ENCODE measurements around the gene KCNJ10. TPM values are rescaled to one million over a fixed set of nuclear protein-coding genes. Genes with fewer than 3 reads are reported as not detected.

The KCNJ10 gene
- total and polyA plus RNA-seq, 2 of the 13 experiments (the other 11 are each of a cell fraction or from before 2014, with no cell fraction given) = 4.4 to 10.3 TPM

DNA sequence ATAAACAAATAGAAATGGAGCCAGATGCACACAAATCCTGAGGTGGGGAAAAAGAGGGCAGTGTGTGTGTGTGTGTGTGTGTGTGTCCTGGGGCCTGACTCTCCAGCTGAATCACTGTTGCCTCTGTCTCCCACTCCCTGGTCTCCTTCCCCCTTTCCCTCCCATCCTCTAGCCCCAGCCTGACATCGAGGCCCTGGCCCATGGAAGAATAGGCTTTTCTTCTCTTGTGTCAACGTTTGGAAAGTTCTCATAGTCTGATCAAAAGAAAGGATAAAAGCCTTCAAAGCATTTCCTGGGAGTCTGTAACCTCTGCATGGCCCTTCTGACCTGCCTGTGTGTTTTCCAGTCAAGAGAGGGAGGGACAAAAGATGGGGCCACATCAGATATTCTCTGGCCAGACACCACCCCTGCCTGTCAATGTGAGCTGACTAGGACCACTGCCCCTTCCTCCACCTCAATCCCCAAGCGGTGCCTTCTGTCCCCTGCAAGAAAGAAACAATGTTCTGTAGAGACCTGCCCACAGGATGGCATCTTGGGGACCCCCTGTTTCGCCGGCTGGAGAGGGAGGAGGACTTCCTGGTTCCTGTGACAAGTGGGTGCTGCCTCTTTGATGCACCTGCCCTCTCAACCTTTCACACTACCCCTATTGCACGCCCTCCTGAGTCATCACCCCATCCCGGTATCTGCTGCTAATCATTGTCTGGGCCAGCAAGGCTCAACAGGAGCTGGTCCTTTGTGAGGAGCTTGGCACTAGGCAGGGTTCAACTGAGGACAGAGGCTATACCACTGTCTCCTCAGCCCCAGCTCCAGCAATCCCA, 16.2 kb downstream of the KCNJ10 start (continued):
- TF ChIP-seq GABPA (IDR thresholded peaks at IDR 0.05; ENCODE audit: low read depth, low read length) (no peak), GABPA (CRISPR knock-in tag; IDR thresholded peaks at IDR 0.05; ENCODE audit: low read depth) (no peak), POLR2AphosphoS2 (IDR thresholded peaks at IDR 0.05; ENCODE audit: low read depth, low read length) (no peak), PHB2 (IDR thresholded peaks at IDR 0.05; ENCODE audit: partially characterized antibody) (no peak), PTBP1 (IDR thresholded peaks at IDR 0.05; ENCODE audit: low read depth, low read length, poor library complexity, severe bottlenecking) (no peak), ZNF781 (CRISPR knock-in tag; IDR thresholded peaks at IDR 0.05; ENCODE audit: borderline replicate concordance, not compliant biosample characterization) (no peak), RAD51 (IDR thresholded peaks at IDR 0.05; ENCODE audit: borderline replicate concordance) (no peak), ZNF496 (CRISPR knock-in tag; IDR thresholded peaks at IDR 0.05; ENCODE audit: insufficient replicate concordance) (no peak), ZNF335 (CRISPR knock-in tag; IDR thresholded peaks at IDR 0.05) (no peak), ZNF512B (CRISPR knock-in tag; IDR thresholded peaks at IDR 0.05; ENCODE audit: borderline replicate concordance) (no peak), RXRB (CRISPR knock-in tag; IDR thresholded peaks at IDR 0.05; ENCODE audit: borderline replicate concordance) (peak; percentile 90), ZNF570 (CRISPR knock-in tag; IDR thresholded peaks at IDR 0.05; ENCODE audit: borderline replicate concordance) (no peak), ZNF232 (CRISPR knock-in tag; IDR thresholded peaks at IDR 0.05; ENCODE audit: borderline replicate concordance) (no peak), ZNF772 (CRISPR knock-in tag; IDR thresholded peaks at IDR 0.05) (no peak), PRPF4 (IDR thresholded peaks at IDR 0.05; ENCODE audit: low read depth, low read length, poor library complexity, severe bottlenecking) (no peak), KLF15 (CRISPR knock-in tag; IDR thresholded peaks at IDR 0.05; ENCODE audit: borderline replicate concordance) (no peak), NFE2 (CRISPR knock-in tag; IDR thresholded peaks at IDR 0.05) (no peak), ZNF235 (CRISPR knock-in tag; IDR thresholded peaks at IDR 0.05; ENCODE audit: borderline replicate concordance) (no peak), ZNF841 (CRISPR knock-in tag; IDR thresholded peaks at IDR 0.05; ENCODE audit: borderline replicate concordance) (no peak), ZNF367 (CRISPR knock-in tag; IDR thresholded peaks at IDR 0.05; ENCODE audit: borderline replicate concordance) (no peak), ZNF577 (CRISPR knock-in tag; IDR thresholded peaks at IDR 0.05; ENCODE audit: borderline replicate concordance, low read depth) (no peak), HNF4G (IDR thresholded peaks at IDR 0.05; ENCODE audit: borderline replicate concordance, low read depth, low read length) (0 out of 2 replicates have a peak, but pooled peaks have one; percentile 9), HNF4G (CRISPR knock-in tag; IDR thresholded peaks at IDR 0.05; ENCODE audit: borderline replicate concordance, low read depth) (no peak), ZIK1 (CRISPR knock-in tag; IDR thresholded peaks at IDR 0.05; ENCODE audit: borderline replicate concordance, low read depth) (no peak), ZNF816 (CRISPR knock-in tag; IDR thresholded peaks at IDR 0.05; ENCODE audit: borderline replicate concordance) (no peak)
- TF ChIP-seq, protein P1, sequence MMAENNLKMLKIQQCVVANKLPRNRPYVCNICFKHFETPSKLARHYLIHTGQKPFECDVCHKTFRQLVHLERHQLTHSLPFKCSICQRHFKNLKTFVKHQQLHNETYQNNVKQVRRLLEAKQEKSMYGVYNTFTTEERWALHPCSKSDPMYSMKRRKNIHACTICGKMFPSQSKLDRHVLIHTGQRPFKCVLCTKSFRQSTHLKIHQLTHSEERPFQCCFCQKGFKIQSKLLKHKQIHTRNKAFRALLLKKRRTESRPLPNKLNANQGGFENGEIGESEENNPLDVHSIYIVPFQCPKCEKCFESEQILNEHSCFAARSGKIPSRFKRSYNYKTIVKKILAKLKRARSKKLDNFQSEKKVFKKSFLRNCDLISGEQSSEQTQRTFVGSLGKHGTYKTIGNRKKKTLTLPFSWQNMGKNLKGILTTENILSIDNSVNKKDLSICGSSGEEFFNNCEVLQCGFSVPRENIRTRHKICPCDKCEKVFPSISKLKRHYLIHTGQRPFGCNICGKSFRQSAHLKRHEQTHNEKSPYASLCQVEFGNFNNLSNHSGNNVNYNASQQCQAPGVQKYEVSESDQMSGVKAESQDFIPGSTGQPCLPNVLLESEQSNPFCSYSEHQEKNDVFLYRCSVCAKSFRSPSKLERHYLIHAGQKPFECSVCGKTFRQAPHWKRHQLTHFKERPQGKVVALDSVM (CRISPR knock-in tag; IDR thresholded peaks at IDR 0.05) = 0 out of 2 replicates have a peak, but pooled peaks have one; percentile 14

All from HepG2 (cell line).